Ishikawa (cell line): ENCODE measurements around the gene ERBB4.

Experiments
- EP300 ChIP-seq: IDR thresholded peaks from 2 replicates; pipeline ENCODE4 v1.6.1; 2012; ENCODE audit warnings: borderline replicate concordance
- NFIC ChIP-seq: IDR thresholded peaks from 2 replicates; pipeline ENCODE4 v1.6.1; 2012
- RAD21 ChIP-seq: IDR thresholded peaks from 2 replicates; pipeline ENCODE4 v1.6.1; 2012; ENCODE audit warnings: low read depth

DNA sequence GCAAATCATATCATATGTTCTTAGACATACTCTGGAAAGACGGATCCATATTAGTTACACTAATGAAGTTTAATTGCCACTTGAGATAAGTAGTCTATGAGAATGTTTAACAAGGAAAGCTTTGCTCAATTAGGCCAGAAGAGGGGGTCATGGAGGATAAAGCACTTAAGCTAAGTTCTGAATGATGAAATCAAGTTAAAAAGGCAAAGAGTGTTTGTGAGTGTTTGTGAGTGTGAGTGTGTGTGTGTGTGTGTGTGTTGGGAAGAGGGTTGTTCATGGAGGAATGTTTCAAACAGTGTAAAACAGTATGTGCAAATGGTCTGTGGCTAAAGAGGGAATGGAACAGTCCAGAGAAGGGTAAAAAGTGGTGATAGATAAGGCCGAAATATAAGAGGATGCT is 360.9 kb downstream of the ERBB4 start:
- TF ChIP-seq EP300, result no peak
- no peak for TF ChIP-seq NFIC
- TF ChIP-seq RAD21, result no peak
